OCI-LY7 (cell line): ENCODE measurements around the gene WASHC2C. TPM values are rescaled to one million over a fixed set of nuclear protein-coding genes. Genes with fewer than 3 reads are reported as not detected.
A peak's percentile ranks its signal among the peaks of the same experiment; 100 is the strongest.
"Not testable (repeated sequence)": the region's sequence is repeated elsewhere in the genome, so short reads cannot be mapped to it uniquely, and the experiment has no call there.

Experiments used
- BruUV-seq: library from RNA; stranded (reverse); fragments of 400-500 nt; replicated peaks from 2 replicates; lab custom pipeline; 2021; lab: Mats Ljungman, UMichigan
- CTCF ChIA-PET: fragments of 300-600 bp; sonication (Branson Sonifier 250); formaldehyde crosslinking; loops from one replicate; lab custom pipeline; 2022; ENCODE audit warnings: antibody characterized with exemption; ENCODE audit not compliant: unreplicated experiment; lab: Charles Lee
- POLR2A ChIA-PET: fragments of 300-600 bp; sonication (Branson Sonifier 250); formaldehyde crosslinking; loops from one replicate; lab custom pipeline; 2022; ENCODE audit warnings: antibody characterized with exemption; lab: Charles Lee
- DNase-seq: peaks from one replicate; pipeline ENCODE4 v3.0.0-alpha.2; 2015; ENCODE audit warnings: low spot score
- H2AFZ ChIP-seq: fragments of 200-600 bp; sonication (generic), shearing (Covaris generic); 2 replicates; pipeline ENCODE4 v1.6.1; 2014; ENCODE audit warnings: mild to moderate bottlenecking, antibody characterized with exemption, low read length, moderate library complexity
- H3K27ac ChIP-seq: fragments of 200-600 bp; sonication (generic); 2 replicates; pipeline ENCODE4 v1.5.1; 2014; ENCODE audit warnings: mixed run types, low read depth, mild to moderate bottlenecking, moderate library complexity, low read length, inconsistent platforms; ENCODE audit not compliant: poor library complexity, severe bottlenecking
- H3K36me3 ChIP-seq: fragments of 200-600 bp; sonication (generic); 2 replicates; pipeline ENCODE4 v1.6.1; 2014; ENCODE audit warnings: mild to moderate bottlenecking, antibody characterized with exemption, low read length, moderate library complexity, mixed read lengths; ENCODE audit not compliant: insufficient read depth
- H3K4me1 ChIP-seq: fragments of 200-600 bp; sonication (generic); 2 replicates; pipeline ENCODE4 v1.5.1; 2014; ENCODE audit warnings: mild to moderate bottlenecking, low read length; ENCODE audit not compliant: insufficient read depth, poor library complexity, severe bottlenecking
- H3K4me2 ChIP-seq: fragments of 200-600 bp; sonication (generic); 2 replicates; pipeline ENCODE4 v1.6.1; 2014; ENCODE audit warnings: mild to moderate bottlenecking, low read length
- H3K4me3 ChIP-seq: fragments of 200-600 bp; sonication (generic); 2 replicates; pipeline ENCODE4 v1.5.1; 2014; ENCODE audit warnings: mild to moderate bottlenecking, low read depth, low read length; ENCODE audit not compliant: poor library complexity, severe bottlenecking
- H3K79me2 ChIP-seq: fragments of 200-600 bp; sonication (generic); 2 replicates; pipeline ENCODE4 v1.6.1; 2016; ENCODE audit warnings: low read depth, mild to moderate bottlenecking, low read length, moderate library complexity, mixed read lengths; ENCODE audit not compliant: insufficient read depth
- H3K9me2 ChIP-seq: fragments of 200-600 bp; sonication (generic); 2 replicates; pipeline ENCODE4 v1.6.1; 2016; ENCODE audit warnings: mild to moderate bottlenecking, low read length, mixed read lengths; ENCODE audit not compliant: insufficient read depth
- H3K9me3 ChIP-seq: fragments of 200-600 bp; sonication (generic); 2 replicates; pipeline ENCODE4 v1.6.1; 2014; ENCODE audit warnings: mild to moderate bottlenecking, mixed run types, low read length, mixed read lengths
- H4K20me1 ChIP-seq: fragments of 200-600 bp; sonication (generic); 2 replicates; pipeline ENCODE4 v1.6.1; 2014; ENCODE audit warnings: mild to moderate bottlenecking, antibody characterized with exemption, low read length, moderate library complexity, mixed read lengths; ENCODE audit not compliant: insufficient read depth
- intact Hi-C: fragments of 100-400 bp; cut with micrococcal nuclease; formaldehyde crosslinking; loops from one replicate; pipeline ENCODE4 v1.10.0; 2022; ENCODE audit not compliant: unreplicated experiment
- total RNA-seq, 2 experiments: library from RNA; depleted of rRNA in 1 of 2; stranded (reverse); fragments of >200 nt in 1 of 2; shearing (Covaris generic) in 1 of 2; gene quantifications; 2 replicates each; pipeline ENCODE4 v1.2.3, GENCODE V29; 2014 to 2022

WASHC2C gene
- total RNA-seq, 2 experiments from 2014 or later = 21.5 to 34.6 TPM

GRCh38 chr10:45717642-45718041 lies 9.4 kb upstream of the WASHC2C start:
- H3K9me3 ChIP-seq, CTCF ChIA-PET, H4K20me1 ChIP-seq, H3K4me3 ChIP-seq, H3K27ac ChIP-seq, H3K4me2 ChIP-seq, H3K79me2 ChIP-seq, intact Hi-C loops, H3K36me3 ChIP-seq, POLR2A ChIA-PET, H3K9me2 ChIP-seq, BruUV-seq, H2AFZ ChIP-seq, DNase-seq, H3K4me1 ChIP-seq: not testable (repeated sequence)

GRCh38 chr10:45721503-45721902 lies 5.6 kb upstream of the WASHC2C start:
- POLR2A ChIA-PET, H3K27ac ChIP-seq, BruUV-seq, CTCF ChIA-PET, DNase-seq, H3K4me1 ChIP-seq, H3K36me3 ChIP-seq, H4K20me1 ChIP-seq, H3K79me2 ChIP-seq, H3K9me3 ChIP-seq, H3K4me3 ChIP-seq, H3K4me2 ChIP-seq, H3K9me2 ChIP-seq, H2AFZ ChIP-seq: not testable (repeated sequence)
- intact Hi-C loops = loop anchor here (10.0 kb wide), 2 partner anchors 47 to 257 kb away; partner anchors contain the start of gene ZFAND4

- BruUV-seq, H3K4me2 ChIP-seq, POLR2A ChIA-PET, H2AFZ ChIP-seq, H3K79me2 ChIP-seq, H3K4me1 ChIP-seq, DNase-seq, H3K27ac ChIP-seq, CTCF ChIA-PET, H3K9me3 ChIP-seq, H3K4me3 ChIP-seq, H3K36me3 ChIP-seq, H4K20me1 ChIP-seq, H3K9me2 ChIP-seq: not testable (repeated sequence)
- intact Hi-C loops = loop anchor here (10.0 kb wide), 2 partner anchors 49 to 259 kb away; partner anchors contain the start of gene ZFAND4
Measured at GRCh38 chr10:45723851-45724250, 3.2 kb upstream of the WASHC2C start.

- H3K4me1 ChIP-seq, CTCF ChIA-PET, H3K36me3 ChIP-seq, BruUV-seq, H3K9me2 ChIP-seq, H3K79me2 ChIP-seq, DNase-seq, POLR2A ChIA-PET, H3K27ac ChIP-seq, H3K9me3 ChIP-seq, H4K20me1 ChIP-seq: not testable (repeated sequence)
- intact Hi-C loops = loop anchor here (10.0 kb wide), 2 partner anchors 53 to 263 kb away; partner anchors contain the start of gene ZFAND4
- H2AFZ ChIP-seq = peak overlapping the region; percentile 34; the same call in 1 of the 2 replicates
- H3K4me2 ChIP-seq = peak overlapping the region; percentile 55
- peak overlapping the region; percentile 75 for H3K4me3 ChIP-seq
Measured at GRCh38 chr10:45727421-45727965, 427 bp downstream of the WASHC2C start.

- H4K20me1 ChIP-seq, H3K36me3 ChIP-seq, H3K9me3 ChIP-seq, POLR2A ChIA-PET, H3K9me2 ChIP-seq, intact Hi-C loops, H3K4me2 ChIP-seq, DNase-seq, BruUV-seq, CTCF ChIA-PET, H3K79me2 ChIP-seq, H3K4me1 ChIP-seq, H3K27ac ChIP-seq, H3K4me3 ChIP-seq, H2AFZ ChIP-seq: not testable (repeated sequence)
Measured at GRCh38 chr10:45734449-45734848, 7.4 kb downstream of the WASHC2C start.
